ENCODE measurements around the gene OR6C65.
"Not testable (repeated sequence)": the region's sequence is repeated elsewhere in the genome, so short reads cannot be mapped to it uniquely, and the experiment has no call there.

OR6C65 gene

DNA sequence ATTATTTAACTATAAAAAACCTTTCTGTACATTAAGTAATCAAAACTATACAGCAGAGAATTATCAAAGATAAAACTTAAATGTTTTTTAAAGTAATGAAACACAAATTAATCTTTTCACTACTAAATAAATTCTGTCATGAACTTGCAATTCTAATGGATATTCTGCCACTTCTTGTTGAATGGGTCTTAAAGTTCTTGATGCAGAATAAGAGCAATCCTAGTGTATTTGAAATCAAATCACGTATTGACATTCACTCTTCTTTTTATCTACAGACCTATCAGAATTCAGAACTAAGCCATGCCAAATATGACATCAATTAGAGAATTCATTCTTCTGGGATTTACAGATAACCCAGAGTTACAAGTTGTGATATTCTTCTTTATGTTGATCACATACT, at the start of gene OR6C65:
Gene OR6C65 (plus strand): TSS at position 301 of the 400 bp plus-strand sequence. CDS start 0 bp downstream, at position 301.
- Mint-ChIP-seq H3K9me3 (no peaks in the 10 kb centered on the region), H3K36me3 (no peaks in the 10 kb centered on the region), H3K27ac (no peak within 1 kb of the TSS), H3K4me1 (no peaks in the 10 kb centered on the region), H3K4me3 (no peak within 1 kb of the TSS)
- no peak for ATAC-seq
- DNase-seq (ENCODE audit: low spot score in 2 of 2), result no peak

DNA sequence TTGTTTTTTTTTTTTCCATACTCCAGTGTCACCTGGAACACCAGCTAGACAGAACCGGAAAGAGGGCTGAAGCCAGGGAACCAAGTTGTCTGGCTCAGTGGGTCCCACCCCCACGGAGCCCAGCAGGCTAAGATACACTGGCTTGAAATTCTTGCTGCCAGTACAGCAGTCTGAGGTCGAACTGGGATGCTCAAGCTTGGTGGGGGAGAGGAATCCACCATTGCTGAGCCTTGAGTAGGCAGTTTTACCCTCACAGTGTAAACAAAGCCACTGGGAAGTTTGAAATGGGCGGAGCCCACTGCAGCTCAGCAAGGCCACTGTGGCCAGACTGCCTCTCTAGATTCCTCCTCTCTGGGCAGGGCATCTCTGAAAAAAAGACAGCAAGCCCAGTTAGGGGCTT, 45.0 kb upstream of the OR6C65 start:
- H3K4me3 Mint-ChIP-seq; H3K9me3 Mint-ChIP-seq; ATAC-seq; DNase-seq (ENCODE audit: low spot score in 2 of 2); H3K36me3 Mint-ChIP-seq; H3K4me1 Mint-ChIP-seq; H3K27ac Mint-ChIP-seq: not testable (repeated sequence)

DNA sequence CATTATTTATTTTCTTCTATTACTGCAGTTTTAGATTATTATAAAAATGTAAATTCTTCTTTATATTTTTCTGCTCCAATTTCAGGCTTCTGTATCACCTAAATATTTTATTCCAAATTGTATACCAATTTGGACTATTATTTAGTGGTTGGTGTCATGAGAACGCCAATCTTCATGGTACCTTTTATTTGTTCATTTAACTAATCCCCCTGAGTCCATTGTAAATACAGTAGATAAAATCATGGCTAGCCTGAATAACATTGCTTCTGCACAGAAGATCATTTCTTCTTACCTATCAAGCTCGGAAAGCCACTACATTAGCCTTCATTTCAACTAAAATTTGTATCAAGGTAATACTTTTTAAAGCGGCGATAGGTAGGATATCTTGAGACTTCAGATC, 37.7 kb upstream of the OR6C65 start, which contains the start of gene OR6C75:
Gene OR6C75 (plus strand): TSS at position 301 of the 400 bp plus-strand sequence. CDS start 2,136 bp downstream, outside the sequence.
- Mint-ChIP-seq H3K9me3 (no peaks in the 10 kb centered on the region), H3K27ac (no peak within 1 kb of the TSS), H3K36me3 (no peaks in the 10 kb centered on the region), H3K4me1 (no peaks in the 10 kb centered on the region), H3K4me3 (no peak within 1 kb of the TSS)
- DNase-seq (ENCODE audit: low spot score in 2 of 2) (no peak), ATAC-seq (no peak)

DNA sequence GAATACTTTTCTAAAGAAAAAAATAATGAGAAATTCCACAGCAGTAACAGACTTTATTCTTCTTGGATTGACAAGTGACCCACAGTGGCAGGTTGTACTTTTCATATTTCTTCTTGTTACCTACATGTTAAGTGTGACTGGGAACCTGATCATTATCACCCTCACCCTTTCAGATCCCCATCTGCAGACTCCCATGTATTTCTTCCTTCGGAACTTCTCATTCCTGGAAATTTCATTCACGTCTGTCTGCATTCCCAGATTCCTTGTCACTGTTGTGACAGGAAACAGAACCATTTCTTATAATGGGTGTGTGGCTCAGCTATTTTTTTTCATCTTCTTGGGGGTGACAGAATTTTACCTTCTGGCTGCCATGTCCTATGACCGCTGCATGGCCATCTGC, 35.2 kb upstream of the OR6C65 start:
- H3K4me3 Mint-ChIP-seq, result no peak overlapping the region
- ATAC-seq (no peak), DNase-seq (ENCODE audit: low spot score in 2 of 2) (no peak)
- H3K4me1 Mint-ChIP-seq, result no peaks in the 10 kb centered on the region
- no peaks in the 10 kb centered on the region for H3K9me3 Mint-ChIP-seq
- no peak overlapping the region for H3K27ac Mint-ChIP-seq
- H3K36me3 Mint-ChIP-seq, result no peaks in the 10 kb centered on the region

DNA sequence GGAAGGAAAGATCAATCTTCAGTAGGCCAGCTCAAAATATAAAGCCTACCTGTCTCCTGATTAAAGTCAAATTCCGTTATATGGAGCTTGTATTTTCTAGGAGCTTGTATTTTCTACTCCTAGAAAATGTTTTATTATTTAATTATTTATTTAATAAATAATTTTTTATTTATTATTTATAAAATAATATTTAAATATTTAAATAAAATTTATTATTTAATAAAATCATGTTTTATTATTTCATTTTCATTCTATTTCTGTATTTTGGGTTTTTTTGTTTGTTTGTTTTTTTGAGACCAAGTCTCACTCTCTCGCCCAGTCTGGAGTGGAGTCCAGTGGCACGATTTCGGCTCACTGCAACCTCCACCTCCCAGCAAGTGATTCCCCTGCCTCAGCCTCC, 27.8 kb upstream of the OR6C65 start:
- DNase-seq (ENCODE audit: low spot score in 2 of 2) (no peak), ATAC-seq (no peak)
- no peaks in the 10 kb centered on the region for H3K4me1 Mint-ChIP-seq
- no peak overlapping the region for H3K4me3 Mint-ChIP-seq
- H3K9me3 Mint-ChIP-seq, result no peaks in the 10 kb centered on the region
- no peak overlapping the region for H3K27ac Mint-ChIP-seq
- no peaks in the 10 kb centered on the region for H3K36me3 Mint-ChIP-seq

DNA sequence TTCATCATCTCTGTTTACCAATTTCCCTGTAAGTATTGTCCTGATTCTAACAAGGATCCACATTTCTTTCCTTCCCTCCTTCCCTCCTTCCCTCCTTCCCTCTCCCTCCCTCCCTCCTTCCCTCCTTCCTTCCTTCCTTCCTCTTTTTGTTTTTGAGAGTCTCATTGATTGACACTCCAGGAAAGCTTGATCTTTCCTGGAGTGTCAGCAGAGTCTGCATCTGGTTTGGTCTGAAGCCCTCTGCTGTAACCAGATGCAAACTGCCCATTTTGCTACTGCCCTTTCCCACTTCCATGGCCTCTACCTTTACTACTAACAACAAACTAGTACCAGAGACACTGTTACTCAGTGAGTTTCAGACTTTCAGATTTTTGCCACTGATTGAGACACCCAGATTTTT, 14.4 kb upstream of the OR6C65 start:
- H3K4me1 Mint-ChIP-seq, result no peaks in the 10 kb centered on the region
- no peak overlapping the region for H3K27ac Mint-ChIP-seq
- no peaks in the 10 kb centered on the region for H3K9me3 Mint-ChIP-seq
- DNase-seq (ENCODE audit: low spot score in 2 of 2) (no peak), ATAC-seq (no peak)
- H3K36me3 Mint-ChIP-seq, result no peaks in the 10 kb centered on the region
- no peak overlapping the region for H3K4me3 Mint-ChIP-seq

DNA sequence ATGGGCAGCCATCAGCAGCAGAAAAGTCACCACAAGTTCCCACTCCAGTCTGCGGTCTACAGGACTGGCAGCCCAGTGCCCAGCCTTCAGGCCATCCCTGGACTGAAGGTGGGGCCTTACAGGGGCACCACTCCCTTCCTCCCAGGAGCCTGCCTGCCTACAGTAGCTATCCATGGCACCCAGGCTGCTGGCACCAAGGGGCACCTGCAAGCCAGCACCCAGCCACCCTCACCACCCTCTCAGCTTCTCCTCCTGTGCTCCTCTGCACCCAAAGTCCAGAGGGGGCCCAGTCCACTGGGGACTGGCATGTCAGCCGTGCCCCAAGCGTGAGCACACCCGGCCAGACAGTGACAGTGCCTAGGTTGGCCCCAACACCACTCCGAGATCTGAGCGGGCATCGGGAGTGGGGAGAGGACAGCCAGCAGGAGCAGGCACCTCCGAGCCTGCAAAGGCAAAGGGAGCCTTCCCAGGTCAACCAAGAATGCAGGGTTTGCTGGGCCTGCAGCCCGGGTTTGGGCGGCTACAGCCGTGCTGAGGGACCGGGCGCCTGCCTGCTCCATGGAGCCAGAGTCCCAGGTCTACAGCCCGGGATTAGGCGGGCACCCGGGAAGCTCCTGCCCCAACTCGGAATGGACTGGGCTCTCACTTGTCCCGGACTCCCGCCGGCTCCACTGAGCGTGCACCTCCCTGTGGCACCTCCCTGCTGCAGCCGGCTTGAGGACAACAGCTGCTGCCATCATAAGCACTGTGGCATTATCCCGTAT, 8.1 kb upstream of the OR6C65 start:
- no peak for DNase-seq (ENCODE audit: low spot score in 2 of 2)
- Mint-ChIP-seq H3K27ac (no peak overlapping the region), H3K9me3 (no peaks in the 10 kb centered on the region), H3K4me3 (no peak overlapping the region), H3K4me1 (no peaks in the 10 kb centered on the region), H3K36me3 (no peaks in the 10 kb centered on the region)
- ATAC-seq, result peak; percentile 28

DNA sequence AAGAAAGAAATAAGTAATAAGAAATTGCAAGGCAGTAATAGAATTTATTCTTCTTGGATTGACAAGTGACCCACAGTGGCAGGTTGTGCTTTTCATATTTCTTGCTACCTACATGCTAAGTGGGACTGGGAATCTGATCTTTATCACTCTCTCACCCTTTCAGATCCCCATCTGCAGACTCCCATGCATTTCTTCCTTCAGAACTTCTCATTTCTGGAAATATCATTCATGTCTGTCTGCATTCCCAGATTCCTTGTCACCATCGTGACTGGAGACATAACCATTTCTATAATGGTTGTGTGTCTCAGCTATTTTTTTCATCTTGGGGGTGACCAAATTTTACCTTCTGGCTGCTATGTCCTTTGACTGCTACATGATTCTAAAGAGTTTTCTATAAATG, 4.0 kb upstream of the OR6C65 start:
- Mint-ChIP-seq H3K4me3 (no peak overlapping the region), H3K27ac (no peak overlapping the region), H3K9me3 (no peaks in the 10 kb centered on the region), H3K36me3 (no peaks in the 10 kb centered on the region), H3K4me1 (no peaks in the 10 kb centered on the region)
- no peak for DNase-seq (ENCODE audit: low spot score in 2 of 2)
- no peak for ATAC-seq

DNA sequence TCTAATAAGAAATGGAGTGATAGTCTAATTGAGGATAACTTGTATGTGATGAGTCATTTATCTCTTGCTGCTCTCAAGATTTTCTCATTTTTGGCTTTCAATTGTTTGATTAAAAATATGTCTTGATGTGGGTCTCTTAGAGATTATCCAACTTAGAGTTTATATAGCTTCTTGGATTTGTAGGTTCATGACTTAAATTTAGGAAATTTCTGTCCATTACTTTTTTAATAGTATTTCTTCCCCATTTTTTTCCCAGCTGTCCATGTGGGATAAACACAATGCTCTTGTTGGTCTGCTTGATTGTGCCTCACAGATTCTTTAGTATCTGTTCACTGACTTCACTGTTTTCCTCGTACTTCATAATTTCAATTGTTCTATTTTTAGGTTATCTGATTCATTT, 7.5 kb downstream of the OR6C65 start:
- no peak for ATAC-seq
- H3K27ac Mint-ChIP-seq, result no peak overlapping the region
- no peaks in the 10 kb centered on the region for H3K4me1 Mint-ChIP-seq
- H3K36me3 Mint-ChIP-seq, result no peaks in the 10 kb centered on the region
- no peak for DNase-seq (ENCODE audit: low spot score in 2 of 2)
- H3K9me3 Mint-ChIP-seq, result no peaks in the 10 kb centered on the region
- no peak overlapping the region for H3K4me3 Mint-ChIP-seq

DNA sequence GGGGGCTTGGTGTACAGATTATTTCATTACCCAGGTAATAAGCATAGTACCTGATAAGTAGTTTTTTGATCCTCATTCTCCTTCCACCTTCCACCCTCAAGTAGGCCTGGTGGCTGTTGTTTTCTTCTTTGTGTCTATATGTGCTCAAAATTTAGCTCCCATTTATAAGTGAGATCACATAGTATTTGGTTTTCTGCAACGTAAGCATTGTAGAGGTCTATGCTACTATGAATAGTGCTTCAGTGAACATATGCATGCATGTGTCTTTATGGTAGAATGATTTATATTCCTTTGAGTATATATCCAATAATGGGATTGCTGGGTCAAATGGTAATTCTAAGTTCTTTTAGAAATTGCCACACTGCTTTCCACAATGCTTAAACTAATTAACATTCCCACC, 8.8 kb downstream of the OR6C65 start:
- not testable (repeated sequence) for H3K4me3 Mint-ChIP-seq; H3K9me3 Mint-ChIP-seq; ATAC-seq; H3K27ac Mint-ChIP-seq; H3K36me3 Mint-ChIP-seq; H3K4me1 Mint-ChIP-seq; DNase-seq (ENCODE audit: low spot score in 2 of 2)

DNA sequence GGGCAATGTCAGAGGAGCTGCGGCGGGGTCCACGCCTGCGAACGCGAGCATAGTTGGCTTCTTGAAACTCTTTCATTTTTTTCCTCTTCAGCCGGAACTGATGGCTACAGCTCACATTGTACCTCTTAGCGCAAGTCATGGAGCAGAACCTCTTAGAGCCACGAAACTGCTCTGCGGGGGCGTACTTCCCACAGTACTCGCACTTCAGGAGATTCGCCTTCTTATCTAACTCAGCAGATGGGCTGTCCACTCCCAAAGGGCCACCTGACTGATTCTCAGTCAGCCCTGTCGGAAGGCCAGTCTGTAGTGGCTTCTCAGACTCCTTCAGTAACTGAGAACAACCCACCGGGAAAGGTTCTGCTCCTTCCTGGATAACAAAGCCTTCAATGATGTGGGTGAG, 11.8 kb downstream of the OR6C65 start:
- not testable (repeated sequence) for H3K9me3 Mint-ChIP-seq; H3K27ac Mint-ChIP-seq; ATAC-seq; H3K4me3 Mint-ChIP-seq; H3K4me1 Mint-ChIP-seq; H3K36me3 Mint-ChIP-seq; DNase-seq (ENCODE audit: low spot score in 2 of 2)

DNA sequence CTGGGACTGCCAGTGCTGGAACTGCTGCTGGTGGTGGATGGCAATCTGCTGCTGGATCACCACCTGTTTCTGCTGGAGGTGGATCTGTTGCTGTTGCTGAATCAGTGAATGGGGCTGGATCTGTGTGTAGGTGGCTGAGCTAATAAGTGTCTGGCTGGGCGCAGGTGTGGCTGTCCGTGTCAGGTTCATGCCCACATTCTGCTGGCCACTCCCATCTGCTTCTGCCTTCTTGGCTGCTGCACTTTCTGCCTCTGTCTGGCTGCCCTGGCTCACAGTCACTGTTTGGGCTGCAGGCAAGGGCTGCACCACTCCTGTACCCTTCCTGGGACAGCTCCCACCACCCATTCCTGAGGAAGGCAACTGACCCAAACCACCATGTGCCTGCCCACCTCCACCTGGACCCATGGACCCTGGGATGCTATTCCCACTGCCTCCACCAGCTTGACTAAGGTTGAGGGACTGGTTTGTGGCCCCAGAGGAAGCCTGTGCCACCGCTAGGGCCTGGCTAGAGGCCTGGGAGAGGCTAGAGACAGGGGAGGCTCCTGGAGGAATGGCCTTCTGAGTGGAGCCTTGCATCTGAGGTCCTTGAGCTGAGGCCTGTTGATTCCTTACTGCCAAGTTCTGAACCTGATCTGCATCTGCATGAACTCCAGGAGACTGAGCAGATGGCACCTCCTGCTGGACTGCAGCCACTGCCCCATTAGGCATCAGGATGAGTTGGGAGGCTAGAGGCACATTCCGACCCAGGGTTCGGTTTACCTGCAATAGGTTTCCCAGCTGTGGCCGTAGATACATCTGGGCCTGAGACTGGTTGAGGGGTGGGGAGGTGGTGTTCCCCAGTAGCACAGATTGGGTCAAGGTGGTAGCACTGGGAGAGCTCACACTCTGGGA, 13.4 kb downstream of the OR6C65 start:
- H3K4me3 Mint-ChIP-seq; H3K4me1 Mint-ChIP-seq; H3K9me3 Mint-ChIP-seq; H3K36me3 Mint-ChIP-seq; DNase-seq (ENCODE audit: low spot score in 2 of 2); H3K27ac Mint-ChIP-seq: not testable (repeated sequence)
- ATAC-seq, result peak; percentile 36

DNA sequence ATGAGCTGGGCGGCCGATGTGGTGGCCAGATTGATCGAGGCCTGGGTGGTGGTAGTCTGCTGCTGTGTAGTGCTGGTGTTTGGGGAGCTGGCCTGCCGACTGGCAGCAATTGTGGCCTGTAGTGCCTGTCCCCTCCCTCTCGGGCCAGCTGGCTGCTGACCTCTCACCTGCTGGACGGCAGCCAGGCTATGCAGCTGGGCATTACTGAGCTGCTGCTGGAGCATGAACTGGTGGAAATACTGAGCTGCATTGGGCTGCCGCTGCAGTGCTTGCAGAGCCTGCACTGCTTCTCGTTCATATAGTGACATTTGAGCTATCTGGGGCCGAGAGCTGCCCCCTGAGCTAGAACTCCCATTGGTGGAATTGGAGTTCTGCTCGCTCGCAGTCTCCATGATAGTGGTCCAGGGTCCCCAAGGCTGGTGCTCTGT, 14.1 kb downstream of the OR6C65 start:
- not testable (repeated sequence) for H3K4me3 Mint-ChIP-seq; H3K36me3 Mint-ChIP-seq; H3K27ac Mint-ChIP-seq; H3K4me1 Mint-ChIP-seq; H3K9me3 Mint-ChIP-seq; DNase-seq (ENCODE audit: low spot score in 2 of 2)
- ATAC-seq, result peak; percentile 22

DNA sequence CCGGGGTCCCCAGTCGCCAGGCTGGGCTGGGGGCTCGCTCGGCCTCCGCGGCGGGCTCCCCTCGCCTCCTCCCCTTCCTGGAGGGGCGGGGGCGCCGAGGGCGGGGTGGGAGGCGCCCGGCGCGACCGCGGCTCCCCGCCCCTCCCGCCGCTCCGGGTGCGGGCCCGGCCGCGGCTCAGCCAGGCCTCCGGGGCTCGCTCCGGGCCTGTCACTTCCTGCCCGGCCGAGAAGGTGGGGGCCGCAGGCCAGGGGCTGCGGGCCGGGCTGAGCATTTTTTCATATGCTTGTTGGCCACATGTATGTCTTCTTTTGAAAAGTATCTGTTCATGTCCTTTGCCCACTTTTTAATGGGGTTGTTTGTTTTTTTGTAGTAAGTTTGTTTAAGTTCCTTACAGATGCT, 14.6 kb downstream of the OR6C65 start:
- not testable (repeated sequence) for H3K27ac Mint-ChIP-seq; H3K4me3 Mint-ChIP-seq; H3K36me3 Mint-ChIP-seq; H3K4me1 Mint-ChIP-seq; H3K9me3 Mint-ChIP-seq; DNase-seq (ENCODE audit: low spot score in 2 of 2)
- ATAC-seq, result peak; percentile 76

DNA sequence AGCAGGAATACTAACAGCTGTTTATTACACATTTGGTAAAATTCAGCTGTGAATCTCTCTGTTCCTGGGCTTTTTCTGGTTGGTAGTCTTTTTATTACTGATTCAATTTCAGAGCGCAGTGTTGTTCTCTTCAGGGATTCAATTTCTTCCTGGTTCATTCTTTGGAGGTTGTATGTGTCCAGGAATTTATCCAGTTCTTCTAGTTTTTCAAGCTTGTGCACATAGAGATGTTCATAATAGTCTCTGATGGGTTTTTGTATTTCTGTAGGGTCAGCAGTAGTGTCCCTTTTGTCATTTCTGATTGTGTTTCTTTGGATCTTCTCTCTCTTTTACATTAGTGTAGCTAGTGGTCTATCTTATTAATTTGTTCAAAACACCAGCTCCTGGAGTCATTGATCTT, 16.6 kb downstream of the OR6C65 start:
- Mint-ChIP-seq H3K27ac (no peak overlapping the region), H3K4me3 (no peak overlapping the region), H3K36me3 (no peaks in the 10 kb centered on the region), H3K4me1 (peaks cover 7% of the 10 kb centered on the region), H3K9me3 (no peaks in the 10 kb centered on the region)
- ATAC-seq, result no peak
- DNase-seq (ENCODE audit: low spot score in 2 of 2), result no peak

Data from stimulated activated effector memory CD8-positive, alpha-beta T cell treated with anti-CD3 and anti-CD28 coated beads, Interleukin-12 subunit alpha, Interleukin-12 subunit beta, amount 100 ng/mL, for 72 hours (primary cell).